HCT116 (cell line): ENCODE data around the gene RACGAP1. TPM values are rescaled to one million over a fixed set of nuclear protein-coding genes. Genes with fewer than 3 reads are reported as not detected.

Experiments used
- ATAC-seq: fragments of 200-7000 bp; cut with Tn5 transposase; 2 replicates; pipeline ENCODE4 v1.9.1; 2020; ENCODE audit warnings: mild to moderate bottlenecking, moderate library complexity
- BruUV-seq: library from RNA; stranded (reverse); fragments of 400-500 nt; replicated peaks from 2 replicates; lab custom pipeline; 2021; lab: Mats Ljungman, UMichigan
- CTCF ChIA-PET: fragments of 300-600 bp; sonication (Branson Sonifier 250); formaldehyde crosslinking; loops from one replicate; lab custom pipeline; 2021; ENCODE audit warnings: antibody characterized with exemption; lab: Charles Lee
- POLR2A ChIA-PET: fragments of 300-600, 350-600 bp; sonication (Branson Sonifier 250); formaldehyde crosslinking; loops from one replicate; lab custom pipeline; 2021; ENCODE audit warnings: antibody characterized with exemption; lab: Charles Lee
- RAD21 ChIA-PET, 2 experiments: fragments of 300-600 bp; sonication (Branson Sonifier 250); formaldehyde crosslinking; loops; one replicate each; lab custom pipeline; 2023; ENCODE audit warnings: low total read pairs in 2 of 2; ENCODE audit not compliant: uncharacterized antibody in 2 of 2, unreplicated experiment in 2 of 2, low non-redundant PET in 1 of 2; lab: Charles Lee
- DNase-seq: peaks from one replicate; pipeline ENCODE4 v3.0.0-alpha.2; 2010; ENCODE audit warnings: low read depth, low spot score
- H2AFZ ChIP-seq: fragments of 200-600 bp; shearing (Covaris generic), sonication (generic); 2 replicates; pipeline ENCODE4 v1.6.1; 2017; ENCODE audit warnings: low read depth, mixed run types, mixed read lengths, antibody characterized with exemption, low read length; ENCODE audit not compliant: poor library complexity, severe bottlenecking
- H3K27ac ChIP-seq: 2 replicates; pipeline ENCODE4 v1.5.1; 2012; ENCODE audit warnings: low read depth, low read length
- H3K27me3 ChIP-seq: fragments of 200-600 bp; sonication (generic); 2 replicates; pipeline ENCODE4 v1.6.1; 2016; ENCODE audit warnings: mixed run types, low read length, mixed read lengths; ENCODE audit not compliant: insufficient read depth
- H3K36me3 ChIP-seq, 2 experiments: fragments of 200-500 bp in 1 of 2; fragments of 200-600 bp in 1 of 2; sonication (Bioruptor generic) in 1 of 2; sonication (generic) in 1 of 2; 2 replicates each; pipeline versions ENCODE4 v1.5.1 to v1.6.1; 2014 to 2016; ENCODE audit warnings: low read length in 2 of 2, inconsistent platforms in 1 of 2, mixed read lengths in 1 of 2, mixed run types in 1 of 2; ENCODE audit not compliant: insufficient read depth in 2 of 2, control insufficient read depth in 1 of 2
- H3K4me1 ChIP-seq, 2 experiments: fragments of 200-600 bp in 1 of 2; sonication (generic) in 1 of 2; 2 replicates each; pipeline versions ENCODE4 v1.5.1 to v1.6.1; 2012 to 2017; ENCODE audit warnings: low read length in 2 of 2, inconsistent platforms in 1 of 2, mild to moderate bottlenecking in 1 of 2, mixed read lengths in 1 of 2, mixed run types in 1 of 2, moderate library complexity in 1 of 2; ENCODE audit not compliant: insufficient read depth in 2 of 2, control insufficient read depth in 1 of 2
- H3K4me2 ChIP-seq: fragments of 200-600 bp; sonication (generic); 2 replicates; pipeline ENCODE4 v1.6.1; 2017; ENCODE audit warnings: mixed run types, low read length, mixed read lengths
- H3K4me3 ChIP-seq, 2 experiments: fragments of 200-600 bp in 1 of 2; sonication (generic) in 1 of 2; replicated peaks in 1 of 2; 2 replicates each; pipeline ENCODE4 v1.5.1; 2011 to 2016; ENCODE audit warnings: low read length in 2 of 2, control low read depth in 1 of 2, low read depth in 1 of 2, mild to moderate bottlenecking in 1 of 2, mixed read lengths in 1 of 2, mixed run types in 1 of 2
- H3K79me2 ChIP-seq: fragments of 200-600 bp; sonication (generic); 2 replicates; pipeline ENCODE4 v1.6.1; 2017; ENCODE audit warnings: mild to moderate bottlenecking, mixed run types, low read length, moderate library complexity, mixed read lengths; ENCODE audit not compliant: insufficient read depth
- H3K9ac ChIP-seq: fragments of 200-600 bp; sonication (generic); 2 replicates; pipeline ENCODE4 v1.6.1; 2016; ENCODE audit warnings: low read length, mixed read lengths
- H3K9me2 ChIP-seq: fragments of 200-600 bp; sonication (generic), shearing (Covaris generic); 2 replicates; pipeline ENCODE4 v1.6.1; 2017; ENCODE audit warnings: mixed run types, mild to moderate bottlenecking, moderate library complexity; ENCODE audit not compliant: insufficient read depth
- H3K9me3 ChIP-seq, 2 experiments: fragments of 200-500 bp in 1 of 2; fragments of 200-600 bp in 1 of 2; sonication (Bioruptor generic) in 1 of 2; sonication (generic) in 1 of 2; 2 replicates each; pipeline ENCODE4 v1.6.1; 2014 to 2017; ENCODE audit warnings: low read length in 2 of 2, mixed read lengths in 2 of 2, inconsistent platforms in 1 of 2, low read depth in 1 of 2, mild to moderate bottlenecking in 1 of 2, mixed run types in 1 of 2, moderate library complexity in 1 of 2; ENCODE audit not compliant: control insufficient read depth in 1 of 2, insufficient read depth in 1 of 2
- H4K20me1 ChIP-seq: fragments of 200-600 bp; sonication (generic), shearing (Covaris generic); 2 replicates; pipeline ENCODE4 v1.6.1; 2017; ENCODE audit warnings: mixed run types, mild to moderate bottlenecking, moderate library complexity; ENCODE audit not compliant: insufficient read depth
- CBX3 ChIP-seq: IDR thresholded peaks from 2 replicates; pipeline ENCODE4 v1.6.1; 2012; ENCODE audit warnings: low read depth
- POLR2A ChIP-seq: IDR thresholded peaks from 2 replicates; pipeline ENCODE4 v1.7.0; 2011; ENCODE audit warnings: borderline replicate concordance; ENCODE audit not compliant: insufficient read depth, insufficient read length; ENCODE audit errors: extremely low read depth
- SIN3A ChIP-seq: IDR thresholded peaks from 2 replicates; pipeline ENCODE4 v1.6.1; 2012; ENCODE audit warnings: low read depth
- SRF ChIP-seq: IDR thresholded peaks from 2 replicates; pipeline ENCODE4 v1.6.1; 2012; ENCODE audit warnings: low read depth
- ZFX ChIP-seq: fragments of 450-650 bp; IDR thresholded peaks from 2 replicates; pipeline ENCODE4 v1.6.1; 2017
- intact Hi-C: fragments of 100-400 bp; cut with micrococcal nuclease; formaldehyde crosslinking; loops from 2 replicates; pipeline ENCODE4 v1.10.0; 2022
- total RNA-seq: library from RNA; stranded (reverse); gene quantifications from one replicate; pipeline ENCODE4 v1.2.1, GENCODE V29; 2021; ENCODE audit not compliant: unreplicated experiment
- TF ChIP-seq, protein P1 (sequence below), 3 experiments: fragments of 200-600 bp in 1 of 3; sonication (generic) in 1 of 3; IDR thresholded peaks in 2 of 3; conservative IDR thresholded peaks in 1 of 3; 2 replicates each; pipeline ENCODE4 v1.5.1; 2012 to 2017; ENCODE audit warnings: low read depth in 2 of 3, low read length in 2 of 3, antibody characterized with exemption in 1 of 3, borderline replicate concordance in 1 of 3, control low read depth in 1 of 3, mild to moderate bottlenecking in 1 of 3, mixed read lengths in 1 of 3, mixed run types in 1 of 3, moderate library complexity in 1 of 3; ENCODE audit not compliant: insufficient read depth in 1 of 3

The RACGAP1 gene
- total RNA-seq, 1 experiment from 2014 or later, result 147 TPM

DNA sequence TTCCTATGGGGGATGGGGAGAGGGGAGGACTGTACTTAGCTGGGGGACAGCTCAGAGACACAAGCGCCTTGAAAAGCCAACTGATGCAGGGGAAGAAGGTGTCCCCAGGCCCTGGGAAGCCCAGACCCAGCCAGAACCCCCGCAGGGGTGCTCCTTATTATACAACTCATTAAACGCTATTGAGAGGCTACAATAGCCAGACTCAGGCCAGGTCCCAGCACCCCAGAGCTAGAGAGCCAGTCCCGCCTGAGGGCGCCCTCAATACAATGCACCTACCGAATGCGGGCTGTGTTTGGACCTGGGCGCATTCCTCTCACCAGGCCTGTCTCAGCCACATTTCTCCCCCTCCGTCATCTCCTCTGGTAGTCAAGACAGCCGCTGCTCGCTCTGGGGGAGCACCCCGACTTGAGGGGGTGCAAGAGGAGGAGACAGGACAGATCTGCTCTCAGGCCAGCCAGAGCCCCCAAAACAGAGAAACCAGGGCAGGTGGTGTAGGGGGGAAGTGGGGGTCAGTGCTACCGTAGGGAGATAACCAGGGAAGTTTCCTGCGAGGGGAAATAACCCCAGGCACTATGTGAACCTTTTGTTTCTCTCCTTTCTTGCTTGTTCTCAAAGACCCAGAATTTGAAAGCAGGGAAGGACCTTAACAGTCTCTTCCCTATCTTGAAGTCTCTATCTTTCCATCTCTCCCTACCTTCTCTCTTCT lies 26.0 kb upstream of the RACGAP1 start:
- H3K27me3 ChIP-seq, result no peaks in the 10 kb centered on the region; the same call in 1 of the 2 replicates
- RAD21 ChIA-PET, result interaction anchor here in 1 of 2 experiments (0.6 kb wide), 1 partner anchor 34 kb away, joined by 7 read pairs; the partner anchor contains the start of gene SMARCD1
- TF ChIP-seq POLR2A, result no peak
- TF ChIP-seq SRF, result no peak
- no peak for TF ChIP-seq CBX3
- TF ChIP-seq, protein P1, sequence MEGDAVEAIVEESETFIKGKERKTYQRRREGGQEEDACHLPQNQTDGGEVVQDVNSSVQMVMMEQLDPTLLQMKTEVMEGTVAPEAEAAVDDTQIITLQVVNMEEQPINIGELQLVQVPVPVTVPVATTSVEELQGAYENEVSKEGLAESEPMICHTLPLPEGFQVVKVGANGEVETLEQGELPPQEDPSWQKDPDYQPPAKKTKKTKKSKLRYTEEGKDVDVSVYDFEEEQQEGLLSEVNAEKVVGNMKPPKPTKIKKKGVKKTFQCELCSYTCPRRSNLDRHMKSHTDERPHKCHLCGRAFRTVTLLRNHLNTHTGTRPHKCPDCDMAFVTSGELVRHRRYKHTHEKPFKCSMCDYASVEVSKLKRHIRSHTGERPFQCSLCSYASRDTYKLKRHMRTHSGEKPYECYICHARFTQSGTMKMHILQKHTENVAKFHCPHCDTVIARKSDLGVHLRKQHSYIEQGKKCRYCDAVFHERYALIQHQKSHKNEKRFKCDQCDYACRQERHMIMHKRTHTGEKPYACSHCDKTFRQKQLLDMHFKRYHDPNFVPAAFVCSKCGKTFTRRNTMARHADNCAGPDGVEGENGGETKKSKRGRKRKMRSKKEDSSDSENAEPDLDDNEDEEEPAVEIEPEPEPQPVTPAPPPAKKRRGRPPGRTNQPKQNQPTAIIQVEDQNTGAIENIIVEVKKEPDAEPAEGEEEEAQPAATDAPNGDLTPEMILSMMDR (IDR thresholded peaks at IDR 0.05 in 2 of 3, conservative IDR thresholded peaks at IDR 0.05 in 1 of 3; ENCODE audit: borderline replicate concordance in 1 of 3, insufficient read depth in 1 of 3, low read depth in 2 of 3, low read length in 2 of 3), result no peak
- no peak for TF ChIP-seq ZFX
- TF ChIP-seq SIN3A, result no peak
- no peaks in the 10 kb centered on the region for H3K9me2 ChIP-seq
- BruUV-seq, result no TSS peak
- intact Hi-C loops, result no loop called here
- no peak overlapping the region for H2AFZ ChIP-seq
- no peak for ATAC-seq
- no peaks in the 10 kb centered on the region for H3K36me3 ChIP-seq
- no peaks in the 10 kb centered on the region for H3K9me3 ChIP-seq
- H3K4me1 ChIP-seq, result peaks cover 7 to 10% of the 10 kb centered on the region in 2 experiments; a peak in 3 of 4 replicates
- CTCF ChIA-PET, result interaction anchor here (1.7 kb wide), 1 partner anchor 12 kb away, joined by 5 read pairs; no protein-coding TSS in a partner anchor
- no peaks in the 10 kb centered on the region for H3K79me2 ChIP-seq
- no peaks in the 10 kb centered on the region for H4K20me1 ChIP-seq
- H3K27ac ChIP-seq, result no peak overlapping the region
- no peak for DNase-seq
- POLR2A ChIA-PET, result no interaction called here
- H3K4me3 ChIP-seq, result no peak overlapping the region
- H3K4me2 ChIP-seq, result no peak overlapping the region
- H3K9ac ChIP-seq, result no peak overlapping the region
